ENCODE results near the gene LCA5L.

- TF ChIP-seq CTCF (conservative IDR thresholded peaks at IDR 0.05; ENCODE audit: low read depth in 2 of 2) (no peak), EZH2 (IDR thresholded peaks at IDR 0.05; ENCODE audit: low read depth, unreplicated experiment) (no peak), POLR2AphosphoS5 (IDR thresholded peaks at IDR 0.05; ENCODE audit: low read depth) (no peak)
Measured at GRCh38 chr21:39374046-39374445, 71.5 kb downstream of the LCA5L start.
